Kidney tubule cell (primary cell): Measurements from ENCODE around the gene TCEAL5.
"Not testable (repeated sequence)": the region's sequence is repeated elsewhere in the genome, so short reads cannot be mapped to it uniquely, and the experiment has no call there.

Experiments used
- DNase-seq: peaks from one replicate; pipeline ENCODE4 v3.0.0-alpha.2; 2018; ENCODE audit warnings: low spot score

The TCEAL5 gene

GRCh38 chrX:103234869-103235268 is 41.7 kb downstream of the TCEAL5 start:
- no peak for DNase-seq

- no peak for DNase-seq
Measured at GRCh38 chrX:103233263-103233662, 43.3 kb downstream of the TCEAL5 start.

- not testable (repeated sequence) for DNase-seq
Measured at GRCh38 chrX:103225918-103226317, 50.6 kb downstream of the TCEAL5 start.
